ENCODE data around the gene CDON. TPM values are rescaled to one million over a fixed set of nuclear protein-coding genes. Genes with fewer than 3 reads are reported as not detected.
"Not testable (repeated sequence)": the region's sequence is repeated elsewhere in the genome, so short reads cannot be mapped to it uniquely, and the experiment has no call there.

The CDON gene
- polyA plus RNA-seq, 3 donors = 1.3 to 7.3 (median 4.2) TPM

GRCh38 chr11:125922156-125922555 lies 140.5 kb downstream of the CDON start:
- no peak overlapping the region for H3K27ac ChIP-seq (ENCODE audit: low read depth, low read length)
- 77 to 89% (median 82%) methylated on average over 3 of the region's 3 CpGs for WGBS, 3 donors

- WGBS, 3 donors = 84 to 87% (median 87%) methylated on average over 9 of the region's 9 CpGs
- H3K27ac ChIP-seq (ENCODE audit: low read depth, low read length) = no peak overlapping the region
Observed at GRCh38 chr11:125921042-125921441, 141.6 kb downstream of the CDON start.

- H3K27ac ChIP-seq (ENCODE audit: low read depth, low read length) = no peak overlapping the region
- 73 to 86% (median 84%) methylated on average over 13 of the region's 13 CpGs for WGBS, 3 donors
Observed at GRCh38 chr11:125918140-125918840, 144.4 kb downstream of the CDON start.

- no peak overlapping the region for H3K27ac ChIP-seq (ENCODE audit: low read depth, low read length)
Observed at GRCh38 chr11:125916683-125917347, 145.9 kb downstream of the CDON start.

GRCh38 chr11:125914601-125915000 lies 148.1 kb downstream of the CDON start:
- WGBS, 3 donors = 80 to 96% (median 85%) methylated on average over 3 of the region's 3 CpGs
- not testable (repeated sequence) for H3K27ac ChIP-seq (ENCODE audit: low read depth, low read length)

More at GRCh38 chr11:125916683-125917347, 145.9 kb downstream of the CDON start:
- WGBS, 3 donors = 78 to 86% (median 82%) methylated on average over 12 of the region's 12 CpGs

GRCh38 chr11:125910226-125910849 lies 152.3 kb downstream of the CDON start:
- no peak overlapping the region for H3K27ac ChIP-seq (ENCODE audit: low read depth, low read length)
- 71 to 79% (median 72%) methylated on average over 8 of the region's 8 CpGs for WGBS, 3 donors

Other genes with a start within 250 kb of the CDON start
- gene PATE4, start 229.6 kb downstream of the CDON start, polyA plus RNA-seq = not detected
- 1 to 10 TPM; 1.1 to 2.6 (median 2.0) TPM for gene HYLS1, start 175.2 kb downstream of the CDON start, polyA plus RNA-seq
- 10 to 100 TPM in 1 of 3 donors, 1 to 10 TPM in 2; 8.6 to 12.2 (median 8.9) TPM for gene PUS3, start 159.7 kb downstream of the CDON start, polyA plus RNA-seq
- under 1 TPM; 0.06 to 0.34 (median 0.26) TPM for gene DDX25, start 158.4 kb downstream of the CDON start, polyA plus RNA-seq
- gene VSIG10L2, start 116.8 kb downstream of the CDON start, polyA plus RNA-seq = under 1 TPM; 0.02 to 0.45 (median 0.13) TPM
- 10 to 100 TPM; 16.3 to 25.7 (median 23.7) TPM for gene RPUSD4, start 148.8 kb upstream of the CDON start, polyA plus RNA-seq
- gene FAM118B, start 148.9 kb upstream of the CDON start, polyA plus RNA-seq = 10 to 100 TPM in 2 of 3 donors, 1 to 10 TPM in 1; 3.5 to 11.5 (median 10.3) TPM
- gene SRPRA, start 206.0 kb upstream of the CDON start, polyA plus RNA-seq = 100 to 1,000 TPM in 1 of 3 donors, 10 to 100 TPM in 2; 30.4 to 127 (median 85.5) TPM
- gene FOXRED1, start 206.3 kb upstream of the CDON start, polyA plus RNA-seq = 10 to 100 TPM; 10.4 to 27.7 (median 24.5) TPM
- gene TIRAP, start 220.2 kb upstream of the CDON start, polyA plus RNA-seq = 1 to 10 TPM; 5.2 to 6.5 (median 5.9) TPM
- gene DCPS, start 241.2 kb upstream of the CDON start, polyA plus RNA-seq = 10 to 100 TPM; 13.5 to 17.4 (median 15.8) TPM

Data from adipose tissue (tissue), 3 donors.